Upper lobe of left lung (tissue), 6 donors: ENCODE results near the gene SPINDOC. TPM values are rescaled to one million over a fixed set of nuclear protein-coding genes. Genes with fewer than 3 reads are reported as not detected.

Source experiments
- ATAC-seq, 2 donors: fragments of 200-7000 bp; cut with Tn5 transposase; one replicate each; pipeline ENCODE4 v1.9.1; 2022; ENCODE audit warnings: mild to moderate bottlenecking in 2 of 2, moderate library complexity in 2 of 2; ENCODE audit not compliant: low FRiP score in 2 of 2
- DNase-seq, 2 donors: peaks; one replicate each; pipeline ENCODE4 v3.0.0-alpha.2; 2019 to 2020
- H3K27ac ChIP-seq, 4 donors: fragments of 200-600 bp; sonication (generic); one replicate each; pipeline ENCODE4 v1.5.1; 2016 to 2019
- H3K27me3 ChIP-seq, 4 donors: fragments of 200-600 bp; sonication (generic); one replicate each; pipeline ENCODE4 v1.5.1; 2017 to 2019
- H3K36me3 ChIP-seq, 4 donors: fragments of 200-600 bp; sonication (generic); one replicate each; pipeline ENCODE4 v1.5.1; 2016 to 2019
- H3K4me1 ChIP-seq, 4 donors: fragments of 200-600 bp; sonication (generic); one replicate each; pipeline ENCODE4 v1.5.1; 2018 to 2019
- H3K4me3 ChIP-seq, 4 donors: fragments of 200-600 bp; sonication (generic); one replicate each; pipeline ENCODE4 v1.5.1; 2017 to 2019; ENCODE audit warnings: mild to moderate bottlenecking in 2 of 4, moderate library complexity in 1 of 4
- H3K9me3 ChIP-seq, 4 donors: fragments of 200-600 bp; sonication (generic); one replicate each; pipeline ENCODE4 v1.5.1; 2018 to 2019
- EP300 ChIP-seq, 4 donors: sonication (generic); formaldehyde crosslinking; IDR thresholded peaks; one replicate each; pipeline ENCODE4 v1.5.1; 2017; ENCODE audit warnings: antibody characterized with exemption in 4 of 4, control low read depth in 2 of 4
- POLR2A ChIP-seq, 4 donors: fragments of 450-650 bp; IDR thresholded peaks; one replicate each; pipeline ENCODE4 v1.5.1; 2016 to 2017; ENCODE audit warnings: antibody characterized with exemption in 4 of 4, mild to moderate bottlenecking in 2 of 4
- POLR2AphosphoS5 ChIP-seq, 2 donors: sonication (generic); formaldehyde crosslinking; IDR thresholded peaks; one replicate each; pipeline ENCODE4 v1.5.1; 2017; ENCODE audit warnings: antibody characterized with exemption in 2 of 2
- WGBS, 2 donors: methylation state at CpG; one replicate each; pipeline ENCODE4 v1.1.5; 2017 to 2018; 5-methylcytosine and 5-hydroxymethylcytosine counted together
- total RNA-seq, 6 donors: library from RNA; depleted of rRNA in 4 of 6; stranded (reverse); fragments of >200 nt in 4 of 6; gene quantifications; one replicate each; pipeline versions ENCODE4 v1.1.0 to v1.2.1, GENCODE V29; 2016 to 2021
- TF ChIP-seq, protein P1 (sequence below), 6 experiments: fragments of 450-650 bp in 4 of 6; fragments of 200-600 bp in 2 of 6; sonication (generic) in 2 of 6; IDR thresholded peaks; one replicate each; pipeline ENCODE4 v1.5.1; 2016 to 2019; ENCODE audit warnings: antibody characterized with exemption in 6 of 6
- donor health status: DM: no; HTN: no; CAD: no; lungs with moderate emphysema.
- donor health status: DM: no; HTN: yes; CAD: no; lungs with severe emphysema.

Gene SPINDOC
- total RNA-seq, 6 donors from 2014 or later: 9.0 to 22.5 (median 16.3) TPM

DNA sequence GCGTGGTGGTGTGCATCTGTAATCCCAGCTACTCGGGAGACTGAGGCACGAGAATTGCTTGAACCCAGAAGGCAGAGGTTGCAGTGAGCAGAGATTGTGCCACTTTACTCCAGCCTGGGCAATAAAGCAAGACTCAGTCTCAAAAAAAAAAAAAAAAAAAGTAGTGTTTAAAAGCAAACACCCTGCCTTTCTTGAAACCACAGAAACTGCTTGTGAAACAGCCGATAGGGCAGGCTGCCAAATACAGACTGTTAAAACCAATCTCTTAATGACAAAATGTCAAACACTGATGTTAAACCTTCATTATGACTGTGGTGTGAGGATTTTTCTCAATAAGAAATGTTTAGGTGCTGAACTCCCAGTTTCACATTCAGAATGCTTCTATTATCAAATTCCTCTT lies 53.0 kb downstream of the SPINDOC start:
- DNase-seq: peak in 1 of 2 donors; percentile 88
- Histone ChIP-seq H3K9me3 (no peaks in the 10 kb centered on the region), H3K4me1 (peaks cover 77 to 91% (median 82%) of the 10 kb centered on the region in 4 donors), H3K27me3 (no peaks in the 10 kb centered on the region), H3K36me3 (peaks cover 0 to 8% (median 0%) of the 10 kb centered on the region in 4 donors), H3K4me3 (no peak overlapping the region), H3K27ac (peak overlapping the region in 3 of 4 donors; percentile 33 to 74 (median 42))
- ATAC-seq: peak in 1 of 2 donors; percentile 20
- TF ChIP-seq, protein P1, sequence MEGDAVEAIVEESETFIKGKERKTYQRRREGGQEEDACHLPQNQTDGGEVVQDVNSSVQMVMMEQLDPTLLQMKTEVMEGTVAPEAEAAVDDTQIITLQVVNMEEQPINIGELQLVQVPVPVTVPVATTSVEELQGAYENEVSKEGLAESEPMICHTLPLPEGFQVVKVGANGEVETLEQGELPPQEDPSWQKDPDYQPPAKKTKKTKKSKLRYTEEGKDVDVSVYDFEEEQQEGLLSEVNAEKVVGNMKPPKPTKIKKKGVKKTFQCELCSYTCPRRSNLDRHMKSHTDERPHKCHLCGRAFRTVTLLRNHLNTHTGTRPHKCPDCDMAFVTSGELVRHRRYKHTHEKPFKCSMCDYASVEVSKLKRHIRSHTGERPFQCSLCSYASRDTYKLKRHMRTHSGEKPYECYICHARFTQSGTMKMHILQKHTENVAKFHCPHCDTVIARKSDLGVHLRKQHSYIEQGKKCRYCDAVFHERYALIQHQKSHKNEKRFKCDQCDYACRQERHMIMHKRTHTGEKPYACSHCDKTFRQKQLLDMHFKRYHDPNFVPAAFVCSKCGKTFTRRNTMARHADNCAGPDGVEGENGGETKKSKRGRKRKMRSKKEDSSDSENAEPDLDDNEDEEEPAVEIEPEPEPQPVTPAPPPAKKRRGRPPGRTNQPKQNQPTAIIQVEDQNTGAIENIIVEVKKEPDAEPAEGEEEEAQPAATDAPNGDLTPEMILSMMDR (IDR thresholded peaks at IDR 0.05): no peak
- TF ChIP-seq POLR2A (IDR thresholded peaks at IDR 0.05) (no peak), POLR2AphosphoS5 (IDR thresholded peaks at IDR 0.05) (no peak), EP300 (IDR thresholded peaks at IDR 0.05) (no peak)
- 42 to 49% methylated on average over 4 of the region's 4 CpGs for WGBS, 2 donors

DNA sequence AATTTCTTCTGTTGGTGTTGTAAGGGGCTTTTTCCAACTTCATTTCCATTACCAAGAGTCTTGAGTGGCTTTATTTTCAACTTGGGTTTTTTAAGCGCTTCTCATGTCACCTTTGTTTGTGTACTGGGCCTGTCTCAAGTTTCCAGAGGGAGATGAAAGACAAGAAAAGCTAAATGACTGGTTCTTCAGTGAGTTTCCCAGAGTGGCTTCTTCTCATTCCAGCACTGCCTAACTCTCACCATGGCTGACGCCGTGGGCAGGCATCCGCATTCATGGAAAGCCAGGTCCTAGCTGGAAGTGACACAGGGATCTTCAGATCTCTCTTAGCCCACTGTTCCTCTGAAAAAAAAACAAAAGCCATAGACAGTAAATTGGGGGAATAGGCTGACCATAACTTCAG lies 54.3 kb downstream of the SPINDOC start:
- no peak for ATAC-seq
- no peaks in the 10 kb centered on the region for H3K36me3 ChIP-seq
- 66 to 87% methylated on average over 4 of the region's 4 CpGs for WGBS, 2 donors
- TF ChIP-seq POLR2A (IDR thresholded peaks at IDR 0.05): no peak
- no peak for TF ChIP-seq POLR2AphosphoS5 (IDR thresholded peaks at IDR 0.05)
- TF ChIP-seq EP300 (IDR thresholded peaks at IDR 0.05): no peak
- TF ChIP-seq, protein P1 (IDR thresholded peaks at IDR 0.05): no peak
- no peak overlapping the region for H3K4me3 ChIP-seq
- peaks cover 84 to 98% (median 92%) of the 10 kb centered on the region in 4 donors for H3K4me1 ChIP-seq
- H3K27ac ChIP-seq: peak overlapping the region in 3 of 4 donors; percentile 29 to 76 (median 74)
- DNase-seq: no peak
- H3K9me3 ChIP-seq: no peaks in the 10 kb centered on the region
- no peaks in the 10 kb centered on the region for H3K27me3 ChIP-seq

DNA sequence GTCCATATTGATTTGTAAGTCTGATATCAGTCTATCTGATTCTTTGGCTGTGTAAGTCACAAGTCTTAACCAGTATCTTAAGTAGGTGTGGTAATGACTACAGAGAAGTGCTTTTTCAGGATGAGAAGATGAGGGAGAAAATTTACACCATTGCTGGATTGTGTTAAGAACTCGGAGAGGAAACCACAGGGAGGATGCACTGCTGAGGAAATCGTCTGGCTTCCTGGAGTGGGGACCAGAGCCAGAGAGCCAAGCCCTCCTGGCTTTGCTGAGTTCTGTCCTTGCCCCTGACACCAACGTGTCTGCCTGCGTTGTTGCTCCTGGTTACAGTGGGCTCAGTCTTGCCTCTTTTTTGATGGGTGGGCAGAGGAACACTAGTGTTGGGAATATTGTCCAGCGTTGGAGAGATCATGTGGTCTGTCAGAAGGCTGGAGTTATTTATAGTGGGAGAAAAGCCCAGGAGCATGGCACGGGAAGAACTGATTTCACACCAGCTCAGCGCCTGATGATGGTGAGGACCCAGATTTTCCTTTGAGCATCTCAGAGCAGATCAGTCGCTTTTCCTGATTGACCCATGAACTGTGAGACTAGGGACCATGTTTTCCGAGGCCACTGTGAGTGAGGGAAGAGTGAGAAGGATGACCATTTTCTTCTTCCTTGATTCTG lies 55.3 kb downstream of the SPINDOC start:
- Histone ChIP-seq H3K9me3 (no peaks in the 10 kb centered on the region), H3K4me3 (no peak overlapping the region), H3K36me3 (no peaks in the 10 kb centered on the region), H3K27ac (peak overlapping the region; percentile 32 to 76 (median 60)), H3K4me1 (peaks cover 87 to 98% (median 92%) of the 10 kb centered on the region in 4 donors), H3K27me3 (no peaks in the 10 kb centered on the region)
- no peak for TF ChIP-seq POLR2A (IDR thresholded peaks at IDR 0.05)
- TF ChIP-seq, protein P1 (IDR thresholded peaks at IDR 0.05): no peak
- no peak for TF ChIP-seq EP300 (IDR thresholded peaks at IDR 0.05)
- no peak for TF ChIP-seq POLR2AphosphoS5 (IDR thresholded peaks at IDR 0.05)
- ATAC-seq (no peak), DNase-seq (no peak)
- WGBS, 2 donors: 38 to 43% methylated on average over 8 to 9 of the region's 9 CpGs

DNA sequence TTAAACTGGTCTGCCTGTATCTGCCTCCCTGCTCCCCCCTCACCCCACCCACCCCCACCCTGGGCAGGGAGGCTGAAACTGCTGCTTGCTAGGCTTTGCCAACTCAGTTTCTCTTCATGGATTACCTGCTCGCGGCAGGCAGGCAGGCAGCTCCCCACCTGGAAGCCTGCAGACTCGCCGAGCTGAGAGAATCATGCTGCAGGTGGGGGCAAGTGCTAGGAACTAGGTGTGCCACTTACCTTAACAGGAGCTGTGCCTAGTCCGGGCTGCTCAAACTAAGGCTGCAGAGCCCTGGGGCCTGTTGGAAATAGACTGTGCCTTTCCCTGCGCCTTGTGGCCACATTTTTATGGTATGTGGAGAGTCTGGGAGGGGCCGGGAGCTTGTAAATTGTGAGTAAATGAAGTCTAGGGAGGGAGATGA lies 55.9 kb downstream of the SPINDOC start:
- H3K4me1 ChIP-seq: peaks cover 88 to 97% (median 94%) of the 10 kb centered on the region in 4 donors
- no peak for ATAC-seq

More for the DNA sequence above, 55.9 kb downstream of the SPINDOC start:
- no peaks in the 10 kb centered on the region for H3K36me3 ChIP-seq
- WGBS, 2 donors: 69 to 81% methylated on average over 2 to 7 of the region's 7 CpGs
- H3K27ac ChIP-seq: peak overlapping the region; percentile 32 to 76 (median 64)
- H3K9me3 ChIP-seq: no peaks in the 10 kb centered on the region
- TF ChIP-seq POLR2A (IDR thresholded peaks at IDR 0.05) (no peak), POLR2AphosphoS5 (IDR thresholded peaks at IDR 0.05) (no peak), EP300 (IDR thresholded peaks at IDR 0.05) (no peak)
- TF ChIP-seq, protein P1 (IDR thresholded peaks at IDR 0.05): no peak
- no peaks in the 10 kb centered on the region for H3K27me3 ChIP-seq
- peak in 1 of 2 donors; percentile 51 for DNase-seq
- H3K4me3 ChIP-seq: no peak overlapping the region
